ENCODE measurements around the gene TSC22D2.

The TSC22D2 gene

DNA sequence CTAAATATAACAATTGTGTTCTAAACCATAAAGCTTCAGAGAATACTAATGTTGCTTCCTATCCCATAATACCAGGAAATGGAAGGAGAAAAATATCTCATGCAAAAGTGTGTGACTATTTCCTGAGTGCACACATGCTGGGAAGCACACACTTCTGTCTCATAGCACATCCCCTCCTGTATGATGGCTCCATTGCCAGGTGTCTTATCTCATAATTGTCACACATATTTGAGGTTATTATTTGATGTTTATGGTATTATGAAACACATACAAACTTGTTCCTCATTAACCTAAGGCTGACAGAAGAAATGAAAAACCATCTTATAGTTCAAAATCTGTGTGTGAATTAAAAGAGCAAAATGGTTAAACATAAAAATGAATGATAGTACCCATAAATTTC is 72.8 kb downstream of the TSC22D2 start:
- no peaks in the 10 kb centered on the region for H3K27me3 ChIP-seq (ENCODE audit: insufficient read depth, poor library complexity, severe bottlenecking)
- no peak for DNase-seq (ENCODE audit: low spot score)
- no peak overlapping the region for H3K27ac ChIP-seq (ENCODE audit: poor library complexity, severe bottlenecking)
- no peak for ATAC-seq (ENCODE audit: low read depth)
- no peaks in the 10 kb centered on the region for H3K4me1 ChIP-seq (ENCODE audit: insufficient read depth, poor library complexity, severe bottlenecking)
- TF ChIP-seq, protein P1, sequence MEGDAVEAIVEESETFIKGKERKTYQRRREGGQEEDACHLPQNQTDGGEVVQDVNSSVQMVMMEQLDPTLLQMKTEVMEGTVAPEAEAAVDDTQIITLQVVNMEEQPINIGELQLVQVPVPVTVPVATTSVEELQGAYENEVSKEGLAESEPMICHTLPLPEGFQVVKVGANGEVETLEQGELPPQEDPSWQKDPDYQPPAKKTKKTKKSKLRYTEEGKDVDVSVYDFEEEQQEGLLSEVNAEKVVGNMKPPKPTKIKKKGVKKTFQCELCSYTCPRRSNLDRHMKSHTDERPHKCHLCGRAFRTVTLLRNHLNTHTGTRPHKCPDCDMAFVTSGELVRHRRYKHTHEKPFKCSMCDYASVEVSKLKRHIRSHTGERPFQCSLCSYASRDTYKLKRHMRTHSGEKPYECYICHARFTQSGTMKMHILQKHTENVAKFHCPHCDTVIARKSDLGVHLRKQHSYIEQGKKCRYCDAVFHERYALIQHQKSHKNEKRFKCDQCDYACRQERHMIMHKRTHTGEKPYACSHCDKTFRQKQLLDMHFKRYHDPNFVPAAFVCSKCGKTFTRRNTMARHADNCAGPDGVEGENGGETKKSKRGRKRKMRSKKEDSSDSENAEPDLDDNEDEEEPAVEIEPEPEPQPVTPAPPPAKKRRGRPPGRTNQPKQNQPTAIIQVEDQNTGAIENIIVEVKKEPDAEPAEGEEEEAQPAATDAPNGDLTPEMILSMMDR (IDR thresholded peaks at IDR 0.05; ENCODE audit: poor library complexity, severe bottlenecking), result no peak
- H3K9me3 ChIP-seq (ENCODE audit: severe bottlenecking), result peaks cover 5% of the 10 kb centered on the region
- no peak overlapping the region for H3K4me3 ChIP-seq (ENCODE audit: severe bottlenecking)
- no peaks in the 10 kb centered on the region for H3K36me3 ChIP-seq (ENCODE audit: low read depth)

DNA sequence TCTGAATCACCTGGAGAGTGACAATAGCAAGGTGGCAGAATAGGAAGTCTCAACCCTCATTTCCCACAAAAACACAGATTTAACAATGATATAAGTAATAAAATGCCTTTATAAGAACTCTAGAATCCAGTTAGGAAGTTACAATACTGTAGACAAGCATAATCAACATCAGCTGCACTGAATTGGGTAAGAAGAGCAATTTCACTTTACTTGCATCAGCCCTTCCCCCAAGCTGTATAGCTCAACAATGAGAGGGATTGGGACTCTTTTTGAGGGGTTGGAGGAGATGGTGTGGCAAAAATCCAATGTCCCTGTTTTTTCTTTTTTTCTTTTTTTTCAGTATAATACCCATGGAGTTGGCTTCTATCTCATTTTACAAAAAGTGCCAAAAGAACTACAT is 75.1 kb downstream of the TSC22D2 start:
- H3K27me3 ChIP-seq (ENCODE audit: insufficient read depth, poor library complexity, severe bottlenecking), result no peaks in the 10 kb centered on the region
- H3K4me1 ChIP-seq (ENCODE audit: insufficient read depth, poor library complexity, severe bottlenecking), result peaks cover 2% of the 10 kb centered on the region
- TF ChIP-seq, protein P1 (IDR thresholded peaks at IDR 0.05; ENCODE audit: poor library complexity, severe bottlenecking), result no peak
- no peak overlapping the region for H3K27ac ChIP-seq (ENCODE audit: poor library complexity, severe bottlenecking)
- no peak for DNase-seq (ENCODE audit: low spot score)
- no peak overlapping the region for H3K4me3 ChIP-seq (ENCODE audit: severe bottlenecking)
- ATAC-seq (ENCODE audit: low read depth), result no peak
- H3K9me3 ChIP-seq (ENCODE audit: severe bottlenecking), result peaks cover 5% of the 10 kb centered on the region
- no peaks in the 10 kb centered on the region for H3K36me3 ChIP-seq (ENCODE audit: low read depth)

DNA sequence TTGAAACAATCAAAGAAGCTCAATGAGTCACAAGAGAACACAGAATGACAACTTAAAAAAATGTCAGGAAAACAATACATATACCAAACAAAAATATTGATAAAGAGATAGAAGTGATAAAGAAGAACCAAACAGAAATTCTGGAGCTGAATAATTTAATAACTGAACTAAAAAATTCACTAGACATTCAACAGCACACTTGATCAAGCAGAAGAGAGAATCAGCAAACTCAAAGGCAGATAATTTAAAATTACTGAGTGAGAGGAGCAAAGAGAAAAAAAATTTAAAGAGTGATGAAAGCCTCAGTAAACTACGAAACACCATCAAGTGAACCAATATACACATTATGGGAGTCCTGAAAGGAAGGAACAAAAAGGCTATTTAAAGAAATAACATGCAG is 76.3 kb downstream of the TSC22D2 start:
- H3K9me3 ChIP-seq (ENCODE audit: severe bottlenecking), result peaks cover 5% of the 10 kb centered on the region
- ATAC-seq (ENCODE audit: low read depth) (no peak), DNase-seq (ENCODE audit: low spot score) (no peak)
- no peak overlapping the region for H3K4me3 ChIP-seq (ENCODE audit: severe bottlenecking)
- TF ChIP-seq, protein P1 (IDR thresholded peaks at IDR 0.05; ENCODE audit: poor library complexity, severe bottlenecking), result no peak
- no peaks in the 10 kb centered on the region for H3K36me3 ChIP-seq (ENCODE audit: low read depth)
- no peaks in the 10 kb centered on the region for H3K27me3 ChIP-seq (ENCODE audit: insufficient read depth, poor library complexity, severe bottlenecking)
- peaks cover 2% of the 10 kb centered on the region for H3K4me1 ChIP-seq (ENCODE audit: insufficient read depth, poor library complexity, severe bottlenecking)
- H3K27ac ChIP-seq (ENCODE audit: poor library complexity, severe bottlenecking), result no peak overlapping the region

DNA sequence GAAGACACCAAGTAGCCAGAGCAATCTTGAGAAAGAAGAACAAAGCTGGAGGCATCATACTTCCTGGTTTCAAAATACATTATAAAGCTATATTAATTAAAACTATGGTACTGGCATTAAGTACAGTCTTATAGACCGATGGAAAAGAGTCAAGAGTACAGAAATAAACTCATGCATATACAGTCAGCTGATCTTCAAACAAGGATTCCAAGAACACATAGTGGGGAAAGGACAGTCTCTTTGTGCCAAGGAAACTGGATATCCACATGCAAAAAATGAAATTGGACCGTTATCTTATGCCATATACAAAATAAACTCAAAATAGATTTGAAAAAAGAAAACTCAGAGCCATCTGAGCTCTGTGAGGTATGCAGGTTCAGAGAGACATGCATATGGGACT is 80.8 kb downstream of the TSC22D2 start:
- no peak overlapping the region for H3K27ac ChIP-seq (ENCODE audit: poor library complexity, severe bottlenecking)
- DNase-seq (ENCODE audit: low spot score) (no peak), ATAC-seq (ENCODE audit: low read depth) (no peak)
- H3K4me1 ChIP-seq (ENCODE audit: insufficient read depth, poor library complexity, severe bottlenecking), result peaks cover 5% of the 10 kb centered on the region
- no peaks in the 10 kb centered on the region for H3K27me3 ChIP-seq (ENCODE audit: insufficient read depth, poor library complexity, severe bottlenecking)
- H3K9me3 ChIP-seq (ENCODE audit: severe bottlenecking), result peaks cover 5% of the 10 kb centered on the region
- TF ChIP-seq, protein P1 (IDR thresholded peaks at IDR 0.05; ENCODE audit: poor library complexity, severe bottlenecking), result no peak
- no peak overlapping the region for H3K4me3 ChIP-seq (ENCODE audit: severe bottlenecking)
- no peaks in the 10 kb centered on the region for H3K36me3 ChIP-seq (ENCODE audit: low read depth)

DNA sequence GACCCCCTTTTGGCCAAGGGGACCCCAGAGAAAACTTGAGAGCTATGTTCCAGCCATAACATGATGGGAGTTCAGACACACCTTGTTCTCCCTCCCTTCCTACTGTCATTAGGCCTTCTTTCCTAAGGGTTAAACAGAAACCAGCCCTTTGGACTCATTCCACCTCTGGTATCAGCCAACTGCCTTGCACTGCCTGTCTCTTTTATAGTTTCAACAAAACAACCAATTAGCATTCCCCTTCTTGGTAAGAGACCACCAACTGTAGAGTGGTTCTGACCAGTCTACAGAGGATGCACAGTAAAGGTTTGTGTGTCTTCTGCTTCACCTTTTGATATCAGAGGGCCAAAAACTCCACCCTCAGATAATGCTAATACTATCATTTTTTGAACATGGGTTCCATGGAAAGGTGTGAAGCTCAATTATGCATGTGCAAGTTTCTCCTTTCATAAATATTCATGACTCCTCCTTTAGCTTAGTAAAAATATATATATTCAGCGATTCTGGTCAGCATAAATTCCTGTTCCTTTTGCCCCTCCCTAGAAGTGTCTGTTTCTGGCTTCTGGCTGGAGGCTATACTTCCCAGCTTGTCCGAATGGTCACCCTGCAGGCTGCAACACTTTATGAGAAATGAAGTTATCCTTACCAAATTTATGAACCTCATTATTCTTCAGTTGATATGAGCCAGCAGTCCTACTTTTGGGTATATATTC is 82.3 kb downstream of the TSC22D2 start:
- H3K36me3 ChIP-seq (ENCODE audit: low read depth), result no peaks in the 10 kb centered on the region
- ATAC-seq (ENCODE audit: low read depth), result no peak
- TF ChIP-seq, protein P1 (IDR thresholded peaks at IDR 0.05; ENCODE audit: poor library complexity, severe bottlenecking), result no peak
- peaks cover 11% of the 10 kb centered on the region for H3K4me1 ChIP-seq (ENCODE audit: insufficient read depth, poor library complexity, severe bottlenecking)
- H3K27ac ChIP-seq (ENCODE audit: poor library complexity, severe bottlenecking), result no peak overlapping the region
- H3K4me3 ChIP-seq (ENCODE audit: severe bottlenecking), result no peak overlapping the region
- H3K9me3 ChIP-seq (ENCODE audit: severe bottlenecking), result peaks cover 5% of the 10 kb centered on the region
- no peaks in the 10 kb centered on the region for H3K27me3 ChIP-seq (ENCODE audit: insufficient read depth, poor library complexity, severe bottlenecking)
- DNase-seq (ENCODE audit: low spot score), result no peak
